GM12892 (cell line): ENCODE data around the gene DLG4.

Experiments used
- DNase-seq: peaks from one replicate; pipeline ENCODE4 v3.0.0; 2011; ENCODE audit not compliant: insufficient read length
- FAIRE-seq: peaks from 2 replicates; lab custom pipeline; 2011; peaks lifted over from hg19 to GRCh38; lab: Jason Lieb, UNC
- POLR2A ChIP-seq: IDR thresholded peaks from 2 replicates; pipeline ENCODE4 v1.6.1; 2011; ENCODE audit warnings: low read depth, low read length, control low read depth
- POLR2AphosphoS5 ChIP-seq: IDR thresholded peaks from 2 replicates; pipeline ENCODE4 v1.6.1; 2011; ENCODE audit warnings: low read depth, low read length, control low read depth
- TAF1 ChIP-seq: IDR thresholded peaks from 2 replicates; pipeline ENCODE4 v1.6.1; 2011; ENCODE audit warnings: low read depth, mild to moderate bottlenecking, control low read depth, low read length, borderline replicate concordance

The DLG4 gene

DNA sequence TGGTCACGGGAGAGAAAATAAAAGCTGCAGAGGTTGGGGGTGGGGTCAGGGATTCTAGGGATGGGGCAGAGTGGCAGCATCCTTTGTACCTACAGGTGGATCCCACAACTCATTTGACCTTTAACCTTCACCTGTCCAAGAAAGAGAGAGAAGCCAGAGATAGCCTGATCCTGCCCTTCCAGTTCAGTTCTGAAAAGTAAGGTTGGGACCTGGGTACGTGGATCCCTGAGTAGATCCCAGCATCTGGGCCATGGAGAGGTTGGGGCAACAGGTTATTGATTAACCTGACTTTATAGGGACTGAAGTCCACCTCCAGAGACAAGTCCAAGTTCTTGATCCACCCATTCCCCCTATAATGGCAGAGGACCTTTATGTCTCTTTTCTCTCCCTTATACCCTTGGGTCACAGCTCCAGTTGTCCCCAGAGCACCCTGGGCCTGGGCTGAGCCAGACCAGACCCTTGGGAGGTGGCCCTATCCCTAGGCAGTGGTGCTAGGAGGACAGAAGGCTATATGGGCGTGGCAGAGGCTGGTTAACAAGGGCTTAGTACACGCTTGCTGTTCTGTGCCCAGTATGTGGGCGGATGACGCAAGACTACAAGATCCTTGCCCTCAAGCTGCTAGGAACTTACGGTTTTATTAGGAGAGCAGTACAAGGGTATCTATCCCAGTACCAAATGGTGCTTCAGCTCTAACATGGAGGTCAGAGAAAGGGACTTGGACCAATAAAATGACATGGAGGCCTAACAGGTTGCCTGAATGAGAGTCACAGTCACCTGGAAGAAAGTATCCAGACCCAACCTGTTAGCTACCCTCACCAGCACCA, 39.3 kb upstream of the DLG4 start:
- FAIRE-seq (no peak), DNase-seq (no peak)
- 0 out of 2 replicates have a peak, but pooled peaks have one; percentile 24 for TF ChIP-seq POLR2AphosphoS5
- TF ChIP-seq TAF1 = no peak

- TF ChIP-seq TAF1 = no peak
- TF ChIP-seq POLR2A = no peak
- TF ChIP-seq POLR2AphosphoS5 = no peak
- FAIRE-seq = no peak
- no peak for DNase-seq
Observed at GRCh38 chr17:7256766-7257456, 37.3 kb upstream of the DLG4 start.

GRCh38 chr17:7254511-7254910, 34.9 kb upstream of the DLG4 start:
- TF ChIP-seq TAF1 (no peak), POLR2AphosphoS5 (no peak), POLR2A (no peak)
- no peak for FAIRE-seq
- no peak for DNase-seq

GRCh38 chr17:7253082-7253481, 33.4 kb upstream of the DLG4 start:
- no peak for FAIRE-seq
- no peak for TF ChIP-seq POLR2A
- no peak for TF ChIP-seq TAF1
- TF ChIP-seq POLR2AphosphoS5 = no peak

GRCh38 chr17:7252176-7253043, 32.8 kb upstream of the DLG4 start, which contains the start of gene ELP5:
Gene ELP5 (plus strand): TSS chr17:7252215. CDS start chr17:7252551, 336 bp downstream.
- TF ChIP-seq POLR2AphosphoS5 = peak; percentile 88
- peak; percentile 83 for TF ChIP-seq POLR2A
- TF ChIP-seq TAF1 = peak; percentile 82
- peak; percentile 93 for DNase-seq
- FAIRE-seq = no peak

More at GRCh38 chr17:7253082-7253481, 33.4 kb upstream of the DLG4 start:
- no peak for DNase-seq

DNA sequence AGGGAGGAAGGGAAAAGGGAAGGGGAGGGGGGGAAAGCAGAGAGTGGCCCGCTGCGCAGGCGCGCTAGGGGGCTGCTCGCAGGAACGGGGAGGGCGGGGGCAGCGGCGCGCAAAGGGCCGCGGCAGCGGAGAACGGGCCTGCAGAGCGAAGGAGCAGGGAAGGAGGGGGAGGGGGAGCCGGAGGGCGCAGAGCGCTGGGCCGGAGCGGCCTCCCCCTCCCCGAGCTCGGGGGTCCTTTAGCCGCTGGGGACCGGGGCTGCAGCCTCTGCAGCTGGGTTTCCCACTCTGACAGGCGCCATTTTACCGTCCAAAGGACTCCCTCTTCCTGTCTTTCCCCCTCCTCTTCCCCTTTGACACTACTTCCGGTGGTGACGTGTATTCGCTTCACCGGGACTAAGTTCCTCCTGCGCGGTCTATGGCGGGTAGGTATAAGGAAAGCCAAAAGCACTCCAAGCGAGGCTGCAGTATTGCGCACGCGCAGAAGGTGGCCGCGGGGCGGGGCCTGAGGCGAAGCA, 32.1 kb upstream of the DLG4 start, which contains the start of gene CTDNEP1:
TSS of gene CTDNEP1 (minus strand) at position 74 of the 515 bp plus-strand sequence. CDS start 438 bp downstream, outside the sequence.
- FAIRE-seq (peak; percentile 100), DNase-seq (peak; percentile 94)
- TF ChIP-seq POLR2AphosphoS5 = no peak
- peak; percentile 69 for TF ChIP-seq POLR2A
- peak; percentile 86 for TF ChIP-seq TAF1

- TF ChIP-seq POLR2AphosphoS5 = no peak; the same call in 1 of the 2 replicates
- peak; percentile 10; the same call in 1 of the 2 replicates for TF ChIP-seq POLR2A
- no peak for TF ChIP-seq TAF1
- no peak for DNase-seq
- FAIRE-seq = peak; percentile 75
Observed at GRCh38 chr17:7250695-7251627, 31.3 kb upstream of the DLG4 start.

DNA sequence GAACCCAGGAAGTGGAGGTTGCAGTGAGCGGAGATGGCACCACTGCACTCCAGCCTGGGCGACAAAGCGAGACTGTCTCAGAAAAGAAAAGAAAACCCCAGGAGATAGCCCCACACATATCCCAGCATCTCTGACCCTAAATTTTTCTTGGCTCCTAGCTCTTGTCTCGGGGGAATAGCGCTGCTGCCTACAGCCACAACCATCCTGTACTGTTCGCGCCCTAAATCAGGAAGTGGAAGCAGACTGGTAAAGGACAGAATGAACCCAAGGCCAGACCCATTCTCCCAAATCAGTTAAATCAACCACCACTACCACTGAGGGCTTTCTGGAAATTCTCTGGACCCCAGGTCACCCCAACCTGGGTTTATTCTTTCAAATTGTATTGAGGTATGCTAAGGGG, 30.2 kb upstream of the DLG4 start:
- no peak for DNase-seq
- TF ChIP-seq TAF1 = no peak
- TF ChIP-seq POLR2AphosphoS5 = no peak; the same call in 1 of the 2 replicates
- FAIRE-seq = no peak

DNA sequence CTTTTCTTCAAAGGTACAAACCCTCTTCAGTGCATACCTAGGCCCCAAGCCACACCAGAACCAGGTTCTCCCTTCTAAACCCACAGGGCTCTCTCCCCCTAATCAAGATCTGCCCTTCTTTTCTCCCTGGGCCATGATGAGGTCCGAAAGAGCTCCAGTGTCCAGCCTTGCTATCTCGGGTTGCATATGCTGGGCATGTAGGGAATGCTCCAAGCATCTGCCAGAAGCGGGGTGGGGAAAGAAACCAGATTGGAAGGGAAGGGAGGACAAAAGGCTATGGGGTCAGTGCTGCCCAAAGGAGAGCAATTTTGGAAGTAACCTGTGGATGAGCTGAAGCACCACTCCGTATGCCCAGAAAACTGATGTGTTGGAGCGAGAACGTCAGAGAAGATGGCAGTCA, 29.6 kb upstream of the DLG4 start:
- DNase-seq (no peak), FAIRE-seq (no peak)

More for the DNA sequence above, 29.6 kb upstream of the DLG4 start:
- TF ChIP-seq TAF1 (no peak), POLR2AphosphoS5 (no peak), POLR2A (no peak)
